ENCODE results near the gene RTN4IP1. TPM values are rescaled to one million over a fixed set of nuclear protein-coding genes. Genes with fewer than 3 reads are reported as not detected.

Gene RTN4IP1
- total RNA-seq, 1 donor from 2014 or later, result 0.43 TPM

GRCh38 chr6:106613590-106613989 lies 15.7 kb downstream of the RTN4IP1 start:
- Histone ChIP-seq H3K4me3 (no peak overlapping the region), H3K27me3 (no peaks in the 10 kb centered on the region), H3K4me1 (no peaks in the 10 kb centered on the region), H3K36me3 (peaks cover 0 to 3% of the 10 kb centered on the region in 2 donors), H3K27ac (no peak overlapping the region), H3K9me3 (no peaks in the 10 kb centered on the region)
- TF ChIP-seq CTCF (IDR thresholded peaks at IDR 0.05), result no peak
- intact Hi-C loops (cut with DNase I), result no loop called here
- DNase-seq (ENCODE audit: low spot score in 2 of 2), result no peak

GRCh38 chr6:106612671-106613416 lies 16.5 kb downstream of the RTN4IP1 start:
- intact Hi-C loops (cut with DNase I), result no loop called here
- H3K4me3 ChIP-seq, result no peak overlapping the region
- no peaks in the 10 kb centered on the region for H3K9me3 ChIP-seq
- H3K27me3 ChIP-seq, result no peaks in the 10 kb centered on the region
- no peak for TF ChIP-seq CTCF (IDR thresholded peaks at IDR 0.05)
- no peak overlapping the region for H3K27ac ChIP-seq
- no peak for DNase-seq (ENCODE audit: low spot score in 2 of 2)
- H3K36me3 ChIP-seq, result peaks cover 0 to 3% of the 10 kb centered on the region in 2 donors
- no peaks in the 10 kb centered on the region for H3K4me1 ChIP-seq

- DNase-seq (ENCODE audit: low spot score in 2 of 2), result no peak
- H3K9me3 ChIP-seq, result no peaks in the 10 kb centered on the region
- H3K4me3 ChIP-seq, result no peak overlapping the region
- intact Hi-C loops (cut with DNase I), result no loop called here
- TF ChIP-seq CTCF (IDR thresholded peaks at IDR 0.05), result no peak
- H3K27me3 ChIP-seq, result no peaks in the 10 kb centered on the region
- H3K36me3 ChIP-seq, result peaks cover 0 to 3% of the 10 kb centered on the region in 2 donors
- no peak overlapping the region for H3K27ac ChIP-seq
- H3K4me1 ChIP-seq, result no peaks in the 10 kb centered on the region
Measured at GRCh38 chr6:106611030-106611429, 18.3 kb downstream of the RTN4IP1 start.

GRCh38 chr6:106609699-106610098 lies 19.6 kb downstream of the RTN4IP1 start:
- Histone ChIP-seq H3K36me3 (peaks cover 0 to 3% of the 10 kb centered on the region in 2 donors), H3K4me3 (no peak overlapping the region), H3K27ac (no peak overlapping the region), H3K4me1 (no peaks in the 10 kb centered on the region), H3K27me3 (no peaks in the 10 kb centered on the region), H3K9me3 (no peaks in the 10 kb centered on the region)
- TF ChIP-seq CTCF (IDR thresholded peaks at IDR 0.05), result no peak
- intact Hi-C loops (cut with DNase I), result loop anchor here (2.0 kb wide), 1 partner anchor 369 kb away; no protein-coding TSS in a partner anchor
- no peak for DNase-seq (ENCODE audit: low spot score in 2 of 2)

- intact Hi-C loops (cut with DNase I), result loop anchor here (2.0 kb wide), 1 partner anchor 371 kb away; no protein-coding TSS in a partner anchor
- peak in 2 of 3 experiments; percentile 33 to 57 for TF ChIP-seq CTCF (IDR thresholded peaks at IDR 0.05)
- H3K9me3 ChIP-seq, result no peaks in the 10 kb centered on the region
- H3K27me3 ChIP-seq, result no peaks in the 10 kb centered on the region
- no peak for DNase-seq (ENCODE audit: low spot score in 2 of 2)
- H3K27ac ChIP-seq, result no peak overlapping the region
- H3K36me3 ChIP-seq, result no peaks in the 10 kb centered on the region
- H3K4me1 ChIP-seq, result no peaks in the 10 kb centered on the region
- no peak overlapping the region for H3K4me3 ChIP-seq
Measured at GRCh38 chr6:106608080-106608668, 21.1 kb downstream of the RTN4IP1 start.
